ENCODE measurements around the gene ALDH1L1. TPM values are rescaled to one million over a fixed set of nuclear protein-coding genes. Genes with fewer than 3 reads are reported as not detected.

The ALDH1L1 gene
- polyA plus RNA-seq, 3 donors = not detected

GRCh38 chr3:126134219-126134975 lies 46.0 kb downstream of the ALDH1L1 start:
- Histone ChIP-seq H3K79me2 (ENCODE audit: insufficient read depth, low read length) (no peaks in the 10 kb centered on the region), H3K9me3 (replicated peaks in 1 of 2; ENCODE audit: control insufficient read depth in 1 of 2, insufficient read depth in 1 of 2, low read length in 2 of 2) (no peaks in the 10 kb centered on the region), H3K4me1 (ENCODE audit: control insufficient read depth in 1 of 2, insufficient read depth in 2 of 2, low read length in 2 of 2) (peaks cover 3 to 10% of the 10 kb centered on the region in 2 donors), H3K4me3 (replicated peaks in 1 of 3; ENCODE audit: low read depth in 2 of 3, low read length in 3 of 3) (no peak overlapping the region), H3K36me3 (replicated peaks in 1 of 2; ENCODE audit: control insufficient read depth in 1 of 2, insufficient read depth in 2 of 2, low read length in 2 of 2) (no peaks in the 10 kb centered on the region), H3K9ac (ENCODE audit: insufficient read depth, low read length, poor library complexity, severe bottlenecking) (no peak overlapping the region), H2AFZ (ENCODE audit: insufficient read depth, low read depth, low read length, poor library complexity, severe bottlenecking) (no peak overlapping the region), H3K27me3 (ENCODE audit: control insufficient read depth in 2 of 2, insufficient read depth in 2 of 2, low read length in 2 of 2) (no peaks in the 10 kb centered on the region), H3K4me2 (replicated peaks; ENCODE audit: extremely low read depth, low read length, poor library complexity, severe bottlenecking) (no peak overlapping the region), H3K27ac (ENCODE audit: low read depth in 1 of 2, low read length in 2 of 2) (no peak overlapping the region), H4K20me1 (ENCODE audit: insufficient read depth, low read length) (no peaks in the 10 kb centered on the region)
- Mint-ChIP-seq H3K27me3 (ENCODE audit: low read depth in 3 of 3) (peaks cover 9 to 13% (median 11%) of the 10 kb centered on the region in 3 donors), H3K4me1 (peaks cover 8% of the 10 kb centered on the region), H3K36me3 (no peaks in the 10 kb centered on the region), H3K27ac (no peak overlapping the region), H3K4me3 (peak overlapping the region in 1 of 2 donors; percentile 26), H3K9me3 (peaks cover 0 to 2% (median 0%) of the 10 kb centered on the region in 7 donors)
- peak; percentile 16 to 39 (median 28) for DNase-seq
- intact Hi-C loops (cut with micrococcal nuclease) = loop anchor here (1.0 to 2.0 kb wide), 2 partner anchors 254 to 255 kb away; no protein-coding TSS in a partner anchor
- 47% methylated on average over 21 of the region's 23 CpGs for WGBS (ENCODE audit: insufficient coverage)
- TF ChIP-seq CTCF (IDR thresholded peaks at IDR 0.05) = peak; percentile 79

GRCh38 chr3:126133606-126134005 lies 46.8 kb downstream of the ALDH1L1 start:
- Mint-ChIP-seq H3K4me1 (peaks cover 10% of the 10 kb centered on the region), H3K4me3 (no peak overlapping the region), H3K36me3 (no peaks in the 10 kb centered on the region), H3K27me3 (ENCODE audit: low read depth in 3 of 3) (peaks cover 6 to 9% (median 9%) of the 10 kb centered on the region in 3 donors), H3K27ac (no peak overlapping the region), H3K9me3 (peaks cover 0 to 2% (median 0%) of the 10 kb centered on the region in 7 donors)
- DNase-seq = no peak
- Histone ChIP-seq H3K27me3 (ENCODE audit: control insufficient read depth in 2 of 2, insufficient read depth in 2 of 2, low read length in 2 of 2) (no peaks in the 10 kb centered on the region), H3K27ac (ENCODE audit: low read depth in 1 of 2, low read length in 2 of 2) (no peak overlapping the region), H3K79me2 (ENCODE audit: insufficient read depth, low read length) (no peaks in the 10 kb centered on the region), H3K9ac (ENCODE audit: insufficient read depth, low read length, poor library complexity, severe bottlenecking) (no peak overlapping the region), H3K9me3 (replicated peaks in 1 of 2; ENCODE audit: control insufficient read depth in 1 of 2, insufficient read depth in 1 of 2, low read length in 2 of 2) (no peaks in the 10 kb centered on the region), H4K20me1 (ENCODE audit: insufficient read depth, low read length) (no peaks in the 10 kb centered on the region), H3K4me3 (replicated peaks in 1 of 3; ENCODE audit: low read depth in 2 of 3, low read length in 3 of 3) (no peak overlapping the region), H2AFZ (ENCODE audit: insufficient read depth, low read depth, low read length, poor library complexity, severe bottlenecking) (no peak overlapping the region), H3K36me3 (replicated peaks in 1 of 2; ENCODE audit: control insufficient read depth in 1 of 2, insufficient read depth in 2 of 2, low read length in 2 of 2) (no peaks in the 10 kb centered on the region), H3K4me2 (replicated peaks; ENCODE audit: extremely low read depth, low read length, poor library complexity, severe bottlenecking) (no peak overlapping the region), H3K4me1 (ENCODE audit: control insufficient read depth in 1 of 2, insufficient read depth in 2 of 2, low read length in 2 of 2) (peaks cover 5 to 14% of the 10 kb centered on the region in 2 donors)
- intact Hi-C loops (cut with micrococcal nuclease) = loop anchor here (1.0 to 2.0 kb wide), 2 partner anchors 255 to 256 kb away; no protein-coding TSS in a partner anchor
- 78% methylated on average over 6 of the region's 6 CpGs for WGBS (ENCODE audit: insufficient coverage)
- no peak for TF ChIP-seq CTCF (IDR thresholded peaks at IDR 0.05)
